Suppressor macrophage treated with lipopolysaccharide for 4 hours (primary cell): ENCODE measurements around the gene PTPA.

Source experiments
- DNase-seq: peaks from one replicate; pipeline ENCODE4 v3.0.0-alpha.2; 2020

Gene PTPA

GRCh38 chr9:129110740-129111527 is at the start of gene PTPA, which contains the start of gene CRAT:
TSS of gene PTPA (plus strand) at chr9:129111415. CDS start at chr9:129111601, 186 bp downstream.
TSS of gene CRAT (minus strand) at chr9:129110793. CDS start at chr9:129110509, 284 bp downstream.
- DNase-seq, result peak; percentile 98

GRCh38 chr9:129063061-129063460 is 48.2 kb upstream of the PTPA start:
- no peak for DNase-seq

GRCh38 chr9:129064499-129064908 is 46.7 kb upstream of the PTPA start:
- DNase-seq, result no peak

GRCh38 chr9:129068110-129068509 is 43.1 kb upstream of the PTPA start:
- DNase-seq, result no peak

GRCh38 chr9:129068990-129069861 is 42.0 kb upstream of the PTPA start:
- peak; percentile 82 for DNase-seq

- no peak for DNase-seq
Measured at GRCh38 chr9:129069862-129070641, 41.2 kb upstream of the PTPA start.

- no peak for DNase-seq
Measured at GRCh38 chr9:129070696-129071525, 40.3 kb upstream of the PTPA start.

GRCh38 chr9:129071526-129072126 is 39.6 kb upstream of the PTPA start:
- no peak for DNase-seq

GRCh38 chr9:129072171-129072570 is 39.0 kb upstream of the PTPA start:
- DNase-seq, result no peak

- DNase-seq, result no peak
Measured at GRCh38 chr9:129073404-129073803, 37.8 kb upstream of the PTPA start.

- DNase-seq, result no peak
Measured at GRCh38 chr9:129074106-129074505, 37.1 kb upstream of the PTPA start.

- DNase-seq, result no peak
Measured at GRCh38 chr9:129075996-129076639, 35.1 kb upstream of the PTPA start.

- DNase-seq, result no peak
Measured at GRCh38 chr9:129076640-129077037, 34.6 kb upstream of the PTPA start.

- DNase-seq, result no peak
Measured at GRCh38 chr9:129077236-129077635, 34.0 kb upstream of the PTPA start.

GRCh38 chr9:129078691-129079503 is 32.3 kb upstream of the PTPA start:
- no peak for DNase-seq

GRCh38 chr9:129079829-129080228 is 31.4 kb upstream of the PTPA start:
- DNase-seq, result no peak

- no peak for DNase-seq
Measured at GRCh38 chr9:129080298-129080600, 31.0 kb upstream of the PTPA start.

- DNase-seq, result peak; percentile 99
Measured at GRCh38 chr9:129080601-129081387, 30.4 kb upstream of the PTPA start, which contains the start of gene DOLPP1. TSS of gene DOLPP1 (plus strand) at chr9:129081111. CDS start at chr9:129081132, 21 bp downstream.

GRCh38 chr9:129081388-129081904 is 29.8 kb upstream of the PTPA start:
- peak; percentile 37 for DNase-seq
